Left cardiac atrium (tissue), 4 donors: Measurements from ENCODE around the gene GPX4. TPM values are rescaled to one million over a fixed set of nuclear protein-coding genes. Genes with fewer than 3 reads are reported as not detected.

Experiments used
- ATAC-seq, 2 donors: fragments of 200-7000 bp; cut with Tn5 transposase; one replicate each; pipeline ENCODE4 v1.9.1; 2020; ENCODE audit warnings: mild to moderate bottlenecking in 2 of 2, moderate library complexity in 2 of 2
- DNase-seq: peaks from one replicate; pipeline ENCODE4 v3.0.0-alpha.2; 2020
- intact Hi-C, 2 donors: fragments of 100-400 bp; cut with DNase I; formaldehyde crosslinking; loops; one replicate each; pipeline versions ENCODE4 v1.14.1 to v1.15.1; 2022 to 2023
- total RNA-seq, 2 donors: library from RNA; stranded (reverse); fragmentation: NEBNext Ultra II Directional; extraction: Animal tissue kit (Norgen Biotek cat#: 25700); gene quantifications; one replicate each; pipeline ENCODE4 v1.2.1, GENCODE V29; 2021
- donor health status: DM: no; HTN: yes; CAD: no.
- donor health status: DM: no; HTN: yes; CAD: no; lungs with severe emphysema.
- donor health status: DM: yes; HTN: yes; CAD: no.
- donor health status: Dilated cardiomyopathy.

The GPX4 gene
- total RNA-seq, 2 donors from 2014 or later, result 378 to 432 TPM

DNA sequence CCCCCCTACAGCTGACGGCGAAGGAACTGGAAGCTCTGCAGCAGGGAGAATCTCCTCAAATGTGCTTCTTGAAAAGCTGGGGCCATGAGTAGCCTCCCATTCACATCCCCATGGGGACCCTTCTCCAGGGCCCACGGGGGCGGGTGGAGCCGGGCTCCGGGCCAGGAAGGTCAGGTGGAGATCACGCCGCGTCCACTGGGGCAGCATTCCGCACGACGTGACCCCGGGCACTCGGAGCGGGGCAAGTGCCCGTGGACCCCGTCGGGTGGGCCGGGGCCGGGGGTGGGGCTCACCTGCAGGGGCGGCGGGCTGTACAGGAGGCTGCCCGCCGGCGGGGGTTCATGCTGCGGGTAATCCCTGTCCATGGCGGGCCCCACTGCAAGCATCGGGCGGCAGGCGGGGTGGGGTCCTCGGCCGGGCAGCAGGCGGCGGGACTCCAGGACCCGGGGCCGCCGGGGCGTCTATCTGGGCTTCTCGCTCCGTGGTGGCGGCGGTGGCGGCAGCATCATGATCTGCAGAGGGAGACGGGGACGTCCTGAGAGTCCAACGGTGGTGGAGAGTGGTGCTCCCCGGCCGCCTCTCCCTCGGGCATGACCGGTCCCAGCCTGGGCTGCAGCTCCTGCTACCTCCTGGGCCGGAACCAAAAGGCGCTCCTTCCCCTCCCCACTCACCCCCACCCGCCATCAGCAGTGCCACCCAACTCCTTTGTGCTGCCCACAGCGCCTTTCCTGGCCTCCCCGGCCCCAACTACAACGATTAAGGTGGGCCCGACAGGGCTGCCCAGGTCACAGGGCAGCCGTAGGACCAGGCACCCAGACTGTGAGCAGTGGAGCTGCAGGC lies 50.3 kb downstream of the GPX4 start:
- no peak for ATAC-seq
- intact Hi-C loops, result no loop called here
- DNase-seq, result no peak

DNA sequence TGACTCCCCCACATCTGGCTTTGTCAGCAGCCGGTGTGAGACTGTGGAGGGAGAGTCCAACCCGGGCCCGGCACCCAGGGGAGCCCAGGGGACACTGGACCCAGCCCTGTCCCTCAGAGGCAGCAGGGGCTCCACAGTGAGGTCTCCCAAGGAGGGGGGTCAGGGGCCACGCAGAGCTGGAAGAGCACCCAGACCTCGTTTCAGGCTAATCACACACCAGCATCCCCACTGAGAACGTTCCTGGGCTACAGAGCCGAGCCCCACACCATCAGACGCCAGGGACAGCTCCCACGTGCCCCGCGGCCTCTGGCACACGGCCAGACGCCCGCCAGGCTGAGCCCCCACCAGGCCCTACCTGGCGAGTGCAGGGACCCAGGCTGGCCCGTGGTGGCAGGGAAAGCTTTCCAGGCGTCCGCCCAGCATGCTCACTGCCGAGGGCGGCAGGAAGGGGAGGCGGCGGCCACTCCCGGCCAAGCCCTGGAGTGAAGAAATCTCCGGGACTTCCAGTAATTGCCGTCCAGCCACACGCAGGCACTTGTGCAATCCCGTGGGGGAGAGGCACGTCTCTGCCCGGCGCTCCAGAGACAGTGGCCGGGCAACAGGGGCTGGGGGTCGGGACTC lies 51.0 kb downstream of the GPX4 start:
- DNase-seq (peak; percentile 95), ATAC-seq (peak; percentile 77 to 86)
- intact Hi-C loops, result no loop called here

DNA sequence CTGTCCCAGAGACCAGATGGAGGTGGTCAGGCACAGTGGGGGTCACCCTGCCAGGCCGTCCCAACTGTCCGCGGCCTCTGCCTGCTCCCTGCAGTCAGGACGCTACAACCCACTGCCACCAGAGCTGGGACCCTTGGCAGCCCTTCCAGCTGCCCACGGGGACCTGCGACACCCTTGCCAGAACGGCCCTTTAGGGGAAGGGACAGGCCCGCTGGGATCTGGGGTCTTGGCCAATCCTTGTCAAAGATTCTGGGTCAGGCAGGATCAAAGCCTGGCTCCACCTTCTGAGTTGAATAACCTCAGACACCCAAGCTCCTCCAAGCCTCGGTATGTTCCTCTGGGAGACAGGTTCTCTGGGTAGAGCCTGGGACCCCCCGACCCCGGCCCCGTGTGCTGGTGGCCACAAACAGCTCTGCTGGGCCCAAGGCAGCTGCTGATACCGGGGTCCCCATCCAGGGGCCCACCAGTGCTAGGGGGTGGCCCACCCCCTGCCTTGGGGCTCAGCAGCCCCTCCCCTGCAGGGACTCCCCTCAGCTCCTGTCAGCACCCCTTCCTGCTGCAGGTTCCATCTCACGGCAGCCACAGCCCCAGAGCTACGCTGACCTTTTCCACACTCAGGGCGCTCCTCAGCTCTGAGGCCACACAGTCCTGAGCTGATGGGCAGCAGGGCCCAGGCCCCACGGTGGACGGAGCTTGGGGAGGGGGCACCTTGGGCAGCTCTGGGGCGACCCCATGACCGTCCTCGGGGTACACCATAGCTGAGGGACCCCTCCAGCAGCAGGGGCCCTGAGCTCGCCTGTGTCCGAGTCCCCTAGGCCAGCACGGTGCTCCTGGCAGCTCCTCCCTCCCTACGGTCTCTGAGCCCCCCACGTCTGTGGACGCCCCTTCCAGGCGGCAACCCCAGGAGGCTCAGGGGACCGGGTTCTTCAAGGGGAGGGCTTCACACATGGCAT lies 51.8 kb downstream of the GPX4 start:
- intact Hi-C loops, result no loop called here
- DNase-seq (no peak), ATAC-seq (peak; percentile 15 to 34)

Other genes starting within 250 kb of the GPX4 start
- 100 to 1,000 TPM; 277 to 861 TPM for gene CFD, start 244.3 kb upstream of the GPX4 start, total RNA-seq
- 10 to 100 TPM; 25.4 to 27.4 TPM for gene MED16, start 210.8 kb upstream of the GPX4 start, total RNA-seq
- not detected for gene RNU6-9, start 210.5 kb upstream of the GPX4 start, total RNA-seq
- gene R3HDM4, start 190.8 kb upstream of the GPX4 start, total RNA-seq, result 10 to 100 TPM; 18.3 to 31.6 TPM
- not detected for gene KISS1R, start 186.7 kb upstream of the GPX4 start, total RNA-seq
- 1 to 10 TPM; 5.3 to 5.8 TPM for gene ARID3A, start 178.0 kb upstream of the GPX4 start, total RNA-seq
- 10 to 100 TPM; 16.2 to 17.2 TPM for gene WDR18, start 119.6 kb upstream of the GPX4 start, total RNA-seq
- gene GRIN3B, start 103.6 kb upstream of the GPX4 start, total RNA-seq, result under 1 TPM in 1 of 2 donors, not detected in 1; 0.06 TPM
- 100 to 1,000 TPM; 110 to 144 TPM for gene TMEM259, start 82.9 kb upstream of the GPX4 start, total RNA-seq
- not detected for gene RNU6-2, start 82.5 kb upstream of the GPX4 start, total RNA-seq
- 10 to 100 TPM; 74.4 to 83.8 TPM for gene CNN2, start 77.4 kb upstream of the GPX4 start, total RNA-seq
- 10 to 100 TPM in 1 of 2 donors, 1 to 10 TPM in 1; 7.7 to 10.0 TPM for gene ABCA7, start 63.9 kb upstream of the GPX4 start, total RNA-seq
- 10 to 100 TPM; 10.6 to 12.6 TPM for gene ARHGAP45, start 36.8 kb upstream of the GPX4 start, total RNA-seq
- gene POLR2E, start 8.6 kb upstream of the GPX4 start, total RNA-seq, result 100 to 1,000 TPM; 142 to 143 TPM
- 10 to 100 TPM; 27.2 to 64.2 TPM for gene SBNO2, start 70.3 kb downstream of the GPX4 start, total RNA-seq
- 10 to 100 TPM; 48.2 to 53.0 TPM for gene STK11, start 101.8 kb downstream of the GPX4 start, total RNA-seq
- gene CBARP, start 134.0 kb downstream of the GPX4 start, total RNA-seq, result 1 to 10 TPM; 1.6 to 3.8 TPM
- 100 to 1,000 TPM; 540 to 639 TPM for gene ATP5F1D, start 137.8 kb downstream of the GPX4 start, total RNA-seq
- 100 to 1,000 TPM in 1 of 2 donors, 10 to 100 TPM in 1; 58.7 to 148 TPM for gene MIDN, start 144.6 kb downstream of the GPX4 start, total RNA-seq
- 100 to 1,000 TPM; 229 to 379 TPM for gene CIRBP, start 165.3 kb downstream of the GPX4 start, total RNA-seq
- 10 to 100 TPM; 19.2 to 21.4 TPM for gene FAM174C, start 171.5 kb downstream of the GPX4 start, total RNA-seq
- not detected for gene EFNA2, start 181.9 kb downstream of the GPX4 start, total RNA-seq